ENCODE data around the gene PAK1IP1.
"Not testable (repeated sequence)": the region's sequence is repeated elsewhere in the genome, so short reads cannot be mapped to it uniquely, and the experiment has no call there.

Gene PAK1IP1

GRCh38 chr6:10713962-10714361, 19.2 kb downstream of the PAK1IP1 start:
- Histone ChIP-seq H3K27me3 (ENCODE audit: control insufficient read depth, insufficient read depth, low read length) (no peaks in the 10 kb centered on the region), H3K4me2 (ENCODE audit: low read length) (no peak overlapping the region), H3K9me3 (replicated peaks; ENCODE audit: low read length) (peaks cover under 1% of the 10 kb centered on the region), H3K9ac (ENCODE audit: low read depth, low read length) (no peak overlapping the region), H3K4me3 (ENCODE audit: low read length) (no peak overlapping the region), H3K4me1 (ENCODE audit: control insufficient read depth, insufficient read depth, low read length) (no peaks in the 10 kb centered on the region), H3K36me3 (ENCODE audit: insufficient read depth, low read length) (peaks cover 12% of the 10 kb centered on the region)

GRCh38 chr6:10719296-10719963, 24.7 kb downstream of the PAK1IP1 start:
- H3K9ac ChIP-seq (ENCODE audit: low read depth, low read length), result peak overlapping the region; percentile 79

GRCh38 chr6:10719964-10720264, 25.1 kb downstream of the PAK1IP1 start:
- Histone ChIP-seq H3K27me3 (ENCODE audit: control insufficient read depth, insufficient read depth, low read length) (no peaks in the 10 kb centered on the region), H3K9me3 (replicated peaks; ENCODE audit: low read length) (peaks cover 4% of the 10 kb centered on the region), H3K9ac (ENCODE audit: low read depth, low read length) (peak overlapping the region; percentile 79), H3K4me1 (ENCODE audit: control insufficient read depth, insufficient read depth, low read length) (peaks cover 18% of the 10 kb centered on the region), H3K4me3 (ENCODE audit: low read length) (peak overlapping the region; percentile 77), H3K36me3 (ENCODE audit: insufficient read depth, low read length) (peaks cover 4% of the 10 kb centered on the region), H3K4me2 (ENCODE audit: low read length) (peak overlapping the region; percentile 91)

More at GRCh38 chr6:10719296-10719963, 24.7 kb downstream of the PAK1IP1 start:
- Histone ChIP-seq H3K4me2 (ENCODE audit: low read length) (peak overlapping the region; percentile 91), H3K27me3 (ENCODE audit: control insufficient read depth, insufficient read depth, low read length) (no peaks in the 10 kb centered on the region), H3K4me3 (ENCODE audit: low read length) (peak overlapping the region; percentile 77), H3K36me3 (ENCODE audit: insufficient read depth, low read length) (no peaks in the 10 kb centered on the region), H3K9me3 (replicated peaks; ENCODE audit: low read length) (peaks cover 4% of the 10 kb centered on the region), H3K4me1 (ENCODE audit: control insufficient read depth, insufficient read depth, low read length) (peaks cover 17% of the 10 kb centered on the region)

- H3K9me3 ChIP-seq (replicated peaks; ENCODE audit: low read length), result peaks cover 4% of the 10 kb centered on the region
- peaks cover 8% of the 10 kb centered on the region for H3K36me3 ChIP-seq (ENCODE audit: insufficient read depth, low read length)
- H3K4me1 ChIP-seq (ENCODE audit: control insufficient read depth, insufficient read depth, low read length), result peaks cover 18% of the 10 kb centered on the region
- H3K4me3 ChIP-seq (ENCODE audit: low read length), result peak overlapping the region; percentile 77
- peak overlapping the region; percentile 91 for H3K4me2 ChIP-seq (ENCODE audit: low read length)
- H3K27me3 ChIP-seq (ENCODE audit: control insufficient read depth, insufficient read depth, low read length), result no peaks in the 10 kb centered on the region
- peak overlapping the region; percentile 79 for H3K9ac ChIP-seq (ENCODE audit: low read depth, low read length)
Observed at GRCh38 chr6:10720265-10720959, 25.6 kb downstream of the PAK1IP1 start.

GRCh38 chr6:10720960-10721849, 26.4 kb downstream of the PAK1IP1 start:
- H3K36me3 ChIP-seq (ENCODE audit: insufficient read depth, low read length), result peaks cover 13% of the 10 kb centered on the region

GRCh38 chr6:10721850-10722569, 27.2 kb downstream of the PAK1IP1 start:
- Histone ChIP-seq H3K4me2 (ENCODE audit: low read length) (peak overlapping the region; percentile 96), H3K9ac (ENCODE audit: low read depth, low read length) (peak overlapping the region; percentile 97), H3K4me1 (ENCODE audit: control insufficient read depth, insufficient read depth, low read length) (peaks cover 18% of the 10 kb centered on the region), H3K9me3 (replicated peaks; ENCODE audit: low read length) (peaks cover 4% of the 10 kb centered on the region), H3K4me3 (ENCODE audit: low read length) (peak overlapping the region; percentile 84), H3K36me3 (ENCODE audit: insufficient read depth, low read length) (peaks cover 14% of the 10 kb centered on the region), H3K27me3 (ENCODE audit: control insufficient read depth, insufficient read depth, low read length) (no peaks in the 10 kb centered on the region)

More at GRCh38 chr6:10720960-10721849, 26.4 kb downstream of the PAK1IP1 start:
- not testable (repeated sequence) for H3K9me3 ChIP-seq (replicated peaks; ENCODE audit: low read length); H3K27me3 ChIP-seq (ENCODE audit: control insufficient read depth, insufficient read depth, low read length)
- peak overlapping the region; percentile 79 for H3K9ac ChIP-seq (ENCODE audit: low read depth, low read length)
- H3K4me2 ChIP-seq (ENCODE audit: low read length), result peak overlapping the region; percentile 91
- peak overlapping the region; percentile 77 for H3K4me3 ChIP-seq (ENCODE audit: low read length)
- H3K4me1 ChIP-seq (ENCODE audit: control insufficient read depth, insufficient read depth, low read length), result peaks cover 18% of the 10 kb centered on the region

GRCh38 chr6:10722570-10722819, 27.7 kb downstream of the PAK1IP1 start:
- no peaks in the 10 kb centered on the region for H3K27me3 ChIP-seq (ENCODE audit: control insufficient read depth, insufficient read depth, low read length)
- peak overlapping the region; percentile 96 for H3K4me2 ChIP-seq (ENCODE audit: low read length)
- peak overlapping the region; percentile 97 for H3K9ac ChIP-seq (ENCODE audit: low read depth, low read length)
- H3K9me3 ChIP-seq (replicated peaks; ENCODE audit: low read length), result peaks cover 4% of the 10 kb centered on the region
- peaks cover 18% of the 10 kb centered on the region for H3K4me1 ChIP-seq (ENCODE audit: control insufficient read depth, insufficient read depth, low read length)
- H3K4me3 ChIP-seq (ENCODE audit: low read length), result peak overlapping the region; percentile 84
- peaks cover 15% of the 10 kb centered on the region for H3K36me3 ChIP-seq (ENCODE audit: insufficient read depth, low read length)

- Histone ChIP-seq H3K9ac (ENCODE audit: low read depth, low read length) (peak within 1 kb of the TSS; percentile 97), H3K27me3 (ENCODE audit: control insufficient read depth, insufficient read depth, low read length) (no peaks in the 10 kb centered on the region), H3K9me3 (replicated peaks; ENCODE audit: low read length) (peaks cover 4% of the 10 kb centered on the region), H3K4me2 (ENCODE audit: low read length) (peak within 1 kb of the TSS; percentile 96), H3K36me3 (ENCODE audit: insufficient read depth, low read length) (peaks cover 19% of the 10 kb centered on the region), H3K4me3 (ENCODE audit: low read length) (peak within 1 kb of the TSS; percentile 84), H3K4me1 (ENCODE audit: control insufficient read depth, insufficient read depth, low read length) (peaks cover 18% of the 10 kb centered on the region)
Observed at GRCh38 chr6:10722820-10723566, 28.2 kb downstream of the PAK1IP1 start, which contains the start of gene TMEM14C. TSS of gene TMEM14C (plus strand) at chr6:10723070. CDS start at chr6:10724614, 1,544 bp downstream.

GRCh38 chr6:10723567-10723881, 28.8 kb downstream of the PAK1IP1 start:
- peaks cover 19% of the 10 kb centered on the region for H3K36me3 ChIP-seq (ENCODE audit: insufficient read depth, low read length)
- H3K9me3 ChIP-seq (replicated peaks; ENCODE audit: low read length), result peaks cover 4% of the 10 kb centered on the region
- H3K4me3 ChIP-seq (ENCODE audit: low read length), result peak overlapping the region; percentile 84
- peak overlapping the region; percentile 96 for H3K4me2 ChIP-seq (ENCODE audit: low read length)
- peak overlapping the region; percentile 97 for H3K9ac ChIP-seq (ENCODE audit: low read depth, low read length)
- H3K4me1 ChIP-seq (ENCODE audit: control insufficient read depth, insufficient read depth, low read length), result peaks cover 18% of the 10 kb centered on the region
- no peaks in the 10 kb centered on the region for H3K27me3 ChIP-seq (ENCODE audit: control insufficient read depth, insufficient read depth, low read length)

- Histone ChIP-seq H3K9me3 (replicated peaks; ENCODE audit: low read length) (no peaks in the 10 kb centered on the region), H3K4me2 (ENCODE audit: low read length) (peak overlapping the region; percentile 96), H3K4me1 (ENCODE audit: control insufficient read depth, insufficient read depth, low read length) (peaks cover 18% of the 10 kb centered on the region), H3K27me3 (ENCODE audit: control insufficient read depth, insufficient read depth, low read length) (no peaks in the 10 kb centered on the region), H3K9ac (ENCODE audit: low read depth, low read length) (no peak overlapping the region), H3K36me3 (ENCODE audit: insufficient read depth, low read length) (peaks cover 23% of the 10 kb centered on the region), H3K4me3 (ENCODE audit: low read length) (no peak overlapping the region)
Observed at GRCh38 chr6:10725044-10725443, 30.3 kb downstream of the PAK1IP1 start.
